GM12874 (cell line): ENCODE measurements around the gene SLC23A1.

Source experiments
- TF ChIP-seq, protein P1 (sequence below): IDR thresholded peaks from 2 replicates; pipeline ENCODE4 v1.5.1; 2011; ENCODE audit warnings: low read depth, mild to moderate bottlenecking, control low read depth, low read length, moderate library complexity; ENCODE audit not compliant: insufficient read depth

The SLC23A1 gene

DNA sequence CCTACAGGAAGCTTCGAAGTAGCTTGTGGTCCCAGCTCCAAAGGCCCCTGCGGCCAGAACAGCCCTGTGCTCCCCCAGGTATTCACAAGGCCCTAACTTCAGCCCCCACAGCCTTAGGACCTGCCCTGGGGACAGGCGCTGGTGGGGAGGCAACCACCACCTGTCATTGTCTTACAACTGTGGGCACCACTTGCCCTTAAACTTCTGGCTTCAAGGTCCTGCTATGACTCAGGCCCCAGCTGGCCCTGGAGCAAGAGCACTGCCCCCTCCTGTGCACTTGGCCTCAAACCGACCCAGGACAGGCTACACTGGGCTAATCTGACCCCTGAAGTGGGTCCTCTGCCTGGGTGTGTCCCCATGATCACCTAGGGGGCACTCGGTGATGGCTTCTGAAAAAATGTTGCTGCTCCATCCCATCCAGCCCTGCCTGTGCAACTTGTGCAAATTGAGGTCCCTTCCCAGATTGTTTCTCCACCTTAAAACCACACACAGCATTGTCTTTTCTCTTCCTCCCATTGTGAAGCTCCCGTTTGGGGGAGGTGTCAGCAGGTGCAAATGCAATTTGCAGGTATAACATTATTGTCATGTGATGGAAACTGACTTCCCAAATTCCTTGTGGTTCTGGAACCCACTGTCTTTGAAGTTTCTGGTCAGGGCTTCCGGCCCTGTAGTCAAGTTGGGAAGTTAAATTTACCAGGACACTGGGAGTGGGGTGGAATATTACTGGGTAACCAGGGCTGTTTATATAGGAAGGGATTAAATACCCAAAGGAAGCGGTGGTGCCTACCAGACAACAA is 12.9 kb upstream of the SLC23A1 start:
- TF ChIP-seq, protein P1, sequence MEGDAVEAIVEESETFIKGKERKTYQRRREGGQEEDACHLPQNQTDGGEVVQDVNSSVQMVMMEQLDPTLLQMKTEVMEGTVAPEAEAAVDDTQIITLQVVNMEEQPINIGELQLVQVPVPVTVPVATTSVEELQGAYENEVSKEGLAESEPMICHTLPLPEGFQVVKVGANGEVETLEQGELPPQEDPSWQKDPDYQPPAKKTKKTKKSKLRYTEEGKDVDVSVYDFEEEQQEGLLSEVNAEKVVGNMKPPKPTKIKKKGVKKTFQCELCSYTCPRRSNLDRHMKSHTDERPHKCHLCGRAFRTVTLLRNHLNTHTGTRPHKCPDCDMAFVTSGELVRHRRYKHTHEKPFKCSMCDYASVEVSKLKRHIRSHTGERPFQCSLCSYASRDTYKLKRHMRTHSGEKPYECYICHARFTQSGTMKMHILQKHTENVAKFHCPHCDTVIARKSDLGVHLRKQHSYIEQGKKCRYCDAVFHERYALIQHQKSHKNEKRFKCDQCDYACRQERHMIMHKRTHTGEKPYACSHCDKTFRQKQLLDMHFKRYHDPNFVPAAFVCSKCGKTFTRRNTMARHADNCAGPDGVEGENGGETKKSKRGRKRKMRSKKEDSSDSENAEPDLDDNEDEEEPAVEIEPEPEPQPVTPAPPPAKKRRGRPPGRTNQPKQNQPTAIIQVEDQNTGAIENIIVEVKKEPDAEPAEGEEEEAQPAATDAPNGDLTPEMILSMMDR: no peak

DNA sequence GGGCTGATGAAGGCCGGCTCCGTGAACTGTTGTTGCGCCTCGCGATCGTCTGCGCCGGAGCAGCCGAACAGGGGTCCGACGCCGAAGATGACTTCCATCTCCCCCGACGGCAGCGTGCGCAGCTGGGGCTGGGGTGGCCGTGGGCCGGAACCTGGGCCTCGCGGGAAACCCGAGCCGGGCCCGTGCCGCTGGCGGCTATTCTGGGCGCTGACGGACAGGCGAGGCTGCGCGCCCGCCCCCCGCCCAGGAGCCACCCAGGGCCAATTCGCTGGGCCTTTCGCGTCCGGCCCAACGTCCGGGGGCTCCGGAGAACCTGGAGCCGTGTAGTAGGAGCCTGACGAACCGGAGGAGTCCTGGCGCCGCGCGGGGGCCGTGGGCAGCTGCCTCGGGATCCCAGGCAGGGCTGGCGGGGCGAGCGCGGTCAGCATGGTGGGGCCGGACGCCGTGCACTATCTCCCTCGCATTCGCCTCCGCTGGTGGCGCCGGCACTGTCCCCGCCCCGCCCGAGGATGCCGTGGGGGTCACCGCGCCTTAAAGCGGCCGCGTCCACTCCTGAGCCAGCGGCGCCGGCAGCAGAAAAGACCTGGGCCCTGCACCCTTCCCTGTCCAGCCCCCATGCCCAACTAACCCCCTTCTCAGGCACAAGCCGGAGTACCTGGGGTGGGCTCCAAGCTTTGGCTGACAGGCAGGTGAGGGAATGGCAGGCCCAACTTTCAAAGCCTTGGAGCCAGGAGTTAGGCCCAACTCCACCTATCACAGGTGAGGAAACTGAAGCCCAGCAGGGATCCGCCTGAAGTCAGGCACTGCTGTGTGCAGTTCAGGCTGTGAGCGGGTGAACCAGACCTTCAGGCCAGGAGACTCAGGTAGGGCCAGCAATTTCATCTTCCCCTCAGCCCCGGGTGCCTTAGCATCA is 11.8 kb upstream of the SLC23A1 start, which contains the start of gene PROB1:
Gene PROB1 (minus strand): TSS at position 451 of the 913 bp plus-strand sequence. CDS start 23 bp downstream, at position 428.
- TF ChIP-seq, protein P1: no peak

DNA sequence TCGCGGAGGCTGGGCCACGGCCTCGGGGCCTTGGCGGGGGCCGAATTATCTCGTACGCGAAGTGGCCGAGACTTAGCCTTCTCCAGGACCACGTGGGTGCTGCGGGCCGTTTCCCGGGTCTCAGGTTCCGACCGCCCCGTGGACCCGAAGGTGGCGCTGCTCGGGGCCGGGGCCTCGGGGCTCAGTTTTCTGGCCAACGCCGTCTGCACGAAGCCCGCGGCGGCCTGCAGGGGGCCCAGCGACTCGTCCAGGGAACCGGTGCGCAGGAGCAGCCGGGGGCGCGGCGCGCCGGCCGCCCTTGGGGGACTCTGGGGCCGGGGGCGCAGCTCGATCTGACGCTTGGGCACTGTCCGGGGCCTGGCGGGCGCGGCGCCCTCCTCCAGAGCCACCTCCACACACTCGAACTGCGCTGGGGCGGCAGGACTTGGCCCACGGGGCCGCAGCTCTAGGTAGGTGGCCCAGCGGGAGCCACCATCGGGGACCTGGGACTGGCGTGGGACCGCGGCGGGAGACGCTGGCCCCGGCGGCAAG is 11.1 kb upstream of the SLC23A1 start:
- TF ChIP-seq, protein P1: peak; percentile 89

- TF ChIP-seq, protein P1: no peak
Measured at GRCh38 chr5:139393497-139394122, 10.5 kb upstream of the SLC23A1 start.

DNA sequence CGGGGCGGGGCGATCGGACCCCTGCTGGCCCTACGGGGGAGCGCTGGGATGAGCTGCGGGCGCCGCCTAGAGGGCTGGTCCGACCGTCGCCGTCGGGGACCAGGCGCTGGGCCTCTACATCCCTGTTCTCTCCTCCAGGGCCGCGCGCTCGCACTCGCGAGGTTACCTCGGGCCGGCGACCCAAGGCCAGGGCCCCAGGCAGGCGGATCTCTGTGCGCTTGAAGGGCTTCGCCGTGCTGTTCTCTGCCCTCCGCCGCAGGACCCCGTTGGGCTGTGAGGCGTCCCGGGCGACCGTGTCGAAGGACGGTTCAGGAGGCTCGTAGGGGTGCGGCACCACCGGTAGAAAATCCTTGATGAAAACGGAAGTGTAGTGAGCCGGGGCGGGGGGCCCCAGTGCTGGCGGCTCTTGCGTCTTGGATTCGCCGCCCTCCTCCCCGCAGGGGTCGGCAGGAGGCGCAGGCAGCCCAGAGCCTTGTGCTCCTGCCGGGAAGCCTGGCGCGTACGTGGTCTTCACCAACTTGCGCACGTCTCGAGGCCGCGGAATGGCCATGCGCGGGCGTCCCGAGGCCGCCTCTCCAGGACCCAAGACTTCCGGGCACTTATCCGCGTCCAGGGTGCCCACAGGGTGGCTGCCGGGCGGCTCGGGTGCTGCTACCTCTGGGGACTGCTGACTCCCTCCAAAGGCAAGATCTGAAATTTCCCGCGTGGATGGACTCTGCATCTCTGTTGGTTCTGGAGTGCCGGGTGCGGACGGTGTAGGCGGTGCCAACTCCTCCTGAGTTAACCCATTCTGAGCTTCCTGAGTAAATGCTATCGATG is 9.8 kb upstream of the SLC23A1 start:
- TF ChIP-seq, protein P1: peak; percentile 98

DNA sequence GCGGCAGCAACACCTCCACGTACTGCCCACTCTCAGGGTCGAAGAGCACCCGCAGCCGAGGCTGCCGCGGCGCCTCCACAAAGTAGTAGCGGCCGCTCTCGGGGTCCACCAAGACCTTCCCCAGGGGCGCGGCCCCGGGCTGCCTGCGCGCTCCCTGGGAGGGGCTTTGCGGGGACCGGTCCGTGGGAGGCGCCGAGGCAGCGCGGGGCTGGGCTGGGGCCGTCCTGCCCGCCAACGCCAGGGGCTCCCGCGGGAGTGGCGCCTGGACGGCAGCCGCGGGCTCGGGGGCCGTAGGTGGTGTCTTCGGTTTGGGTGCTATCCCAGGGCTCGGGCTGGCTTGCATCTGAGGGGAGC is 9.2 kb upstream of the SLC23A1 start:
- TF ChIP-seq, protein P1: no peak
